ENCODE results near the gene EVC2. TPM values are rescaled to one million over a fixed set of nuclear protein-coding genes. Genes with fewer than 3 reads are reported as not detected.

The EVC2 gene
- total and polyA plus RNA-seq, 9 of the 15 experiments (the other 6 are each of a cell fraction or from before 2014, with no cell fraction given): 0.03 to 0.55 (median 0.38) TPM; not detected in 1

GRCh38 chr4:5629542-5629941 lies 78.8 kb downstream of the EVC2 start:
- Histone ChIP-seq H2AFZ (ENCODE audit: low read depth, low read length) (no peak overlapping the region), H3K9ac (ENCODE audit: insufficient read depth in 1 of 2, low read depth in 2 of 2, low read length in 2 of 2) (no peak overlapping the region), H3K27ac (ENCODE audit: extremely low read depth, low read depth, low read length) (no peak overlapping the region), H3K4me1 (replicated peaks in 1 of 2; ENCODE audit: control insufficient read depth in 2 of 2, insufficient read depth in 2 of 2, low read length in 2 of 2) (no peaks in the 10 kb centered on the region), H3K9me1 (ENCODE audit: control insufficient read depth, insufficient read depth, low read length) (no peaks in the 10 kb centered on the region), H3K79me2 (ENCODE audit: control insufficient read depth, insufficient read depth, low read length) (no peaks in the 10 kb centered on the region), H3K9me3 (replicated peaks; ENCODE audit: control insufficient read depth, insufficient read depth, low read depth, low read length) (no peaks in the 10 kb centered on the region), H3K36me3 (ENCODE audit: control insufficient read depth, insufficient read depth, low read length) (no peaks in the 10 kb centered on the region), H3K27me3 (ENCODE audit: control insufficient read depth in 2 of 2, insufficient read depth in 2 of 2, low read length in 2 of 2) (no peaks in the 10 kb centered on the region), H3K4me3 (no peak overlapping the region), H3K4me2 (ENCODE audit: insufficient read depth, low read length) (no peak overlapping the region), H4K20me1 (replicated peaks; ENCODE audit: control insufficient read depth, insufficient read depth, low read length) (no peaks in the 10 kb centered on the region)
- POLR2A ChIA-PET: interaction anchor here (0.6 kb wide), 1 partner anchor 12 kb away, joined by 3 read pairs; no protein-coding TSS in a partner anchor
- DNase-seq (ENCODE audit: extremely low read depth in 1 of 4, low spot score in 3 of 4): no peak
- in situ Hi-C loops (cut with MboI) (no loop called here), intact Hi-C loops (cut with micrococcal nuclease) (no loop called here)
- no peak for FAIRE-seq
- CTCF ChIA-PET (ENCODE audit: low intra/inter-chr PET ratio): no interaction called here
- BruUV-seq (replicated peaks): no TSS peak
- WGBS (ENCODE audit: insufficient coverage, low coverage, missing lambda C conversion rate): 8% methylated on average over 3 of the region's 4 CpGs
- no peak for ATAC-seq
- no peak for TF ChIP-seq ID3 (CRISPR knock-in tag; IDR thresholded peaks at IDR 0.05)
- no peak for TF ChIP-seq ID3 (tag; IDR thresholded peaks at IDR 0.05)
- TF ChIP-seq FIP1L1 (IDR thresholded peaks at IDR 0.05; ENCODE audit: low read depth, low read length, poor library complexity, severe bottlenecking): no peak
- no peak for TF ChIP-seq GABPB1 (CRISPR knock-in tag; IDR thresholded peaks at IDR 0.05)
- no peak for TF ChIP-seq HNRNPL (IDR thresholded peaks at IDR 0.05; ENCODE audit: low read depth, low read length)
- no peak for TF ChIP-seq RBM15 (IDR thresholded peaks at IDR 0.05; ENCODE audit: insufficient read depth, low read length)
- TF ChIP-seq REST (IDR thresholded peaks at IDR 0.05; ENCODE audit: borderline replicate concordance): no peak
- TF ChIP-seq REST (CRISPR knock-in tag; IDR thresholded peaks at IDR 0.05; ENCODE audit: low read depth): no peak
- TF ChIP-seq ARID4B (CRISPR knock-in tag; IDR thresholded peaks at IDR 0.05): no peak
- TF ChIP-seq ZNF184 (CRISPR knock-in tag; IDR thresholded peaks at IDR 0.05): no peak
- TF ChIP-seq ZNF696 (CRISPR knock-in tag; conservative IDR thresholded peaks at IDR 0.05): no peak
